Endothelial cell of umbilical vein (primary cell): ENCODE data around the gene LARGE1.

Experiments
- EZH2 ChIP-seq: IDR thresholded peaks from 2 replicates; pipeline ENCODE4 v1.6.1; 2012; ENCODE audit warnings: borderline replicate concordance, low read depth, mild to moderate bottlenecking, moderate library complexity, low read length, inconsistent platforms; ENCODE audit not compliant: severe bottlenecking
- GATA2 ChIP-seq: IDR thresholded peaks from 2 replicates; pipeline ENCODE4 v1.7.0; 2011; ENCODE audit warnings: low read depth, mild to moderate bottlenecking, moderate library complexity, mixed read lengths, low read length; ENCODE audit not compliant: insufficient read length, insufficient read depth
- POLR2A ChIP-seq: IDR thresholded peaks from 2 replicates; pipeline ENCODE4 v1.6.1; 2012; ENCODE audit warnings: low read depth, mild to moderate bottlenecking, control low read depth, low read length
- POLR2AphosphoS5 ChIP-seq: IDR thresholded peaks from 2 replicates; pipeline ENCODE4 v1.6.1; 2012; ENCODE audit warnings: low read depth, mild to moderate bottlenecking, control low read depth, low read length, moderate library complexity; ENCODE audit not compliant: insufficient read depth
- TF ChIP-seq, protein P1 (sequence below), 2 donors: IDR thresholded peaks; 1 replicate in 1 of 2; 2 replicates in 1 of 2; pipeline ENCODE4 v1.5.1; 2011; ENCODE audit warnings: low read length in 2 of 2, mild to moderate bottlenecking in 2 of 2, moderate library complexity in 2 of 2, control low read depth in 1 of 2, inconsistent platforms in 1 of 2, low read depth in 1 of 2; ENCODE audit not compliant: insufficient read depth in 1 of 2; ENCODE audit errors: extremely low read depth in 1 of 2
- TF ChIP-seq, protein P2 (sequence below): IDR thresholded peaks from 2 replicates; pipeline ENCODE4 v1.6.1; 2011; ENCODE audit not compliant: insufficient read depth, insufficient read length

DNA sequence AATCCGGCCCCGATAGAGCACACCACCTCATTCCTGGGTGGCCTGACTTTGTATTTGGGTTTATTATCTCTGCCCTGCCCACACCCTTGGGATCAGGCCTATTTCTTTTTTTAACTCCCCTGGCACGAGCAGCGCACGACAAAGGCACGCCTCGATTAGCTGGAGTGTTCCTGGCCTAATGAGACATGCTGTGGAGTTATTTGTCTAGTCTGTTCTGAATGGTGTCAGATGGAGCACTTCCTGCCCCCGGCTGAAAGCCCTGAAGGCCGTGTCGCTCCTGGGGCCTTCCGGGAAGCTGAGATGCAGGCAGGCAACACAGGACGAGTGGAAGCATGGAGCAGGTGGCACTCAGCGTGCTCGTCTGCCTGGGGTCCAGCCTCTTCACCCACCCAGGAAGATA, 47.1 kb downstream of the LARGE1 start:
- TF ChIP-seq, protein P1, sequence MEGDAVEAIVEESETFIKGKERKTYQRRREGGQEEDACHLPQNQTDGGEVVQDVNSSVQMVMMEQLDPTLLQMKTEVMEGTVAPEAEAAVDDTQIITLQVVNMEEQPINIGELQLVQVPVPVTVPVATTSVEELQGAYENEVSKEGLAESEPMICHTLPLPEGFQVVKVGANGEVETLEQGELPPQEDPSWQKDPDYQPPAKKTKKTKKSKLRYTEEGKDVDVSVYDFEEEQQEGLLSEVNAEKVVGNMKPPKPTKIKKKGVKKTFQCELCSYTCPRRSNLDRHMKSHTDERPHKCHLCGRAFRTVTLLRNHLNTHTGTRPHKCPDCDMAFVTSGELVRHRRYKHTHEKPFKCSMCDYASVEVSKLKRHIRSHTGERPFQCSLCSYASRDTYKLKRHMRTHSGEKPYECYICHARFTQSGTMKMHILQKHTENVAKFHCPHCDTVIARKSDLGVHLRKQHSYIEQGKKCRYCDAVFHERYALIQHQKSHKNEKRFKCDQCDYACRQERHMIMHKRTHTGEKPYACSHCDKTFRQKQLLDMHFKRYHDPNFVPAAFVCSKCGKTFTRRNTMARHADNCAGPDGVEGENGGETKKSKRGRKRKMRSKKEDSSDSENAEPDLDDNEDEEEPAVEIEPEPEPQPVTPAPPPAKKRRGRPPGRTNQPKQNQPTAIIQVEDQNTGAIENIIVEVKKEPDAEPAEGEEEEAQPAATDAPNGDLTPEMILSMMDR (IDR thresholded peaks at IDR 0.05; ENCODE audit: extremely low read depth in 1 of 2, insufficient read depth in 1 of 2, low read depth in 1 of 2, low read length in 2 of 2), result no peak
- TF ChIP-seq EZH2 (no peak), POLR2AphosphoS5 (no peak), POLR2A (no peak), GATA2 (no peak)
- TF ChIP-seq, protein P2, sequence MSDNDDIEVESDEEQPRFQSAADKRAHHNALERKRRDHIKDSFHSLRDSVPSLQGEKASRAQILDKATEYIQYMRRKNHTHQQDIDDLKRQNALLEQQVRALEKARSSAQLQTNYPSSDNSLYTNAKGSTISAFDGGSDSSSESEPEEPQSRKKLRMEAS, result no peak
